Stimulated activated CD8-positive, alpha-beta memory T cell treated with anti-CD3 and anti-CD28 coated beads, Interleukin-12 subunit alpha, Interleukin-12 subunit beta, amount 100 ng/mL, for 24 hours (primary cell): Measurements from ENCODE around the gene FBXL13.
"Not testable (repeated sequence)": the region's sequence is repeated elsewhere in the genome, so short reads cannot be mapped to it uniquely, and the experiment has no call there.

Source experiments
- DNase-seq: peaks from one replicate; pipeline ENCODE4 v3.0.0-alpha.2; 2020; ENCODE audit errors: extremely low read depth

Gene FBXL13

DNA sequence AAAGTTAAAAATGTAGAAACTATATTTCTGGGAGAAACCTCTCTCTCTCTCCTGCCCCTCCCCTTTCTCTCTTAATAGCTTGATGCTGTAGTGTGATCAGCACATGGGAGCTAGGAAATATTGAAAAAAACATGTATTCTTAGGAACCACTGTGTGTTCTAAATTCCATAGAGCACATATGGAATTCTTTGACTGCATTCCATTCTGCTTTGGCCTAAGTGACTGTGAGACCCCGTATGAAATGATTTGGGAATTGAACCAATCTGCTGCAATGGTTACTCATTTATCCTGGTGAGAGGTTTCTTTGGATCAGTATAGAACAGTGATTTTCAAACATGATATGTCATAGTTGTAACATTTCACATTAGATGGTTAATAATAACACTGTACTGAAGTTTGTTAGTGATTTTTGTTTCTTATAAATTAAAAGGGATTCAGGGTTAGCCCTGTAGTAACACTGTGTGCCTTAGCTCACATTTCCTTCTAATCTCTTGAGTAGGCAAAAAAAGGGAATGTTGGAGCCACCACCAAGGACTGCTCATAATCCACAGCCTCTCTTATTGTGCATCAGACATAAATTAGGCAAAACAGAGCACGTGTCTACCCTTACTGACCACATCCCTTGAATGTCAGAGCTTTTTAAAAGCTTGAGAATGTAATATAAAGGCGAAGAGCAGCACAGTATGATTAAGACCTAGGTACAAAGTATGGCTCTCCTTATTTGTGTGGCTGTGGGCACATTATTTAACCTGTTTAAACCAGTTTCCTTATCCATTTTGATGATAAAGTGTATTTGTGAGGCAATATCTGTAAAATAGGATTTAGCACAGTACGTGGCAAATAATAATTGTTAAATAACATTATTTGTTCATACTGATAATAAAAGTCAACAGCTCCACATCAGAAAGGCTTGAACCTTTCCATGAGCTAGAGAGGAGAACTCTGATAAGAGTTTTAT lies 256.7 kb downstream of the FBXL13 start:
- no peak for DNase-seq

DNA sequence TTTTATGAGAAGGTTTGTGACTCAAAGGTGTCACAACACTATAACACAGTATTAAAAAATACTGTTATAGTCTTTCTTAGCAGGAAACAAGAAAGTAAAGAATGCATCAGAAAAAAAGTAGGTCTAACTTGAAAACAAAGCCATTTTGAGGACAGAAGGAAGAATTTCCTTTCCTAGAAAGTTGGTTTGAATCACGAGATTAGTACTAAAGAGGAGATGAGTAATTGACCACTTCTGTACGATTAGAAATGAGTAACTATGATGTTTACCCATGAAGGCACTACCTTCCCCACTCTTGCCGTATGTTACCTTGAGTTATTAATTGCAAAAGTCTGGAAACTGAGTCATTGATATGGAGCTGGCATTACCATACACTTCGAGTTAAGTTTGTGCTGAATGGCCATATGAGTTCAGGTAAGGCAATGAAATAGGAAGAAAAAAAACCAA lies 260.5 kb downstream of the FBXL13 start:
- DNase-seq = no peak

DNA sequence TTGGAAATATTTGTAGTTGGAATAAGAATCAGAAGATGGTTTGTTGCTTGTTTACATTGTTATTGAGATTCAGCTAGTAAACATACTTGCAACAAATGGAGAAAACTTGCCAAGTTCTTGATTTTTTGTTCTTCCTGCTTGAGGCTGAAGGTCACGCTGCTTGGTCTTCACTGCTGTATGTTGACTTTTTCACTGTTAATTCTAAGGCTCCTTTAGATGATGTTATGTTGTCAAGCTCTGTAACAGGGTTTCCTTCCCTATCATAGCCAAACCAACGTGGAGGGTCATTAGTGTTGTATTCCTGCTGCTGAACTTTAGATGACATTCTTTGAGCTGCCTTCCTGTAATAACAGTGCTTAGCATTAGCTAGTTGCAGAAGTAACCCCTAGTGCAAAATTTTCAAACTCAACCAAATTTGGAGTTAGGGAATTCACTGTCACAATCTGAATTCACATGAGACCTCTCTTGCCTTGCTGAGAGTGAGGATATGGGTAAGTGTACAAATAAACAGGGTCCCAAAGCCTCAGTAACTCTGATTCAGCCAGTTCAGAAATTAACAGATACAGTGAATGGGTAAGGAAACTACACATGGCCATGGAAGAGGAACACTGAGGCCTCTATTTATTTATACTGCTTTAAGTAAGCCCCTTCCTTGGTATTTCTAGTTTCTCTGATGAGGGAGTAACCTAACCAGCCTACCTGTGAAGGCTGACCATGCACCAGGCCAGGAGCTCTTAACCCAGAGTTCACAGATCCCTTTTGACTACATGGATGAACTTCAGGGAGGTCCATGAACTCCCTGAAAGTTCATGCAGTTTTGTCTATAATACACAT lies 261.2 kb downstream of the FBXL13 start:
- no peak for DNase-seq

DNA sequence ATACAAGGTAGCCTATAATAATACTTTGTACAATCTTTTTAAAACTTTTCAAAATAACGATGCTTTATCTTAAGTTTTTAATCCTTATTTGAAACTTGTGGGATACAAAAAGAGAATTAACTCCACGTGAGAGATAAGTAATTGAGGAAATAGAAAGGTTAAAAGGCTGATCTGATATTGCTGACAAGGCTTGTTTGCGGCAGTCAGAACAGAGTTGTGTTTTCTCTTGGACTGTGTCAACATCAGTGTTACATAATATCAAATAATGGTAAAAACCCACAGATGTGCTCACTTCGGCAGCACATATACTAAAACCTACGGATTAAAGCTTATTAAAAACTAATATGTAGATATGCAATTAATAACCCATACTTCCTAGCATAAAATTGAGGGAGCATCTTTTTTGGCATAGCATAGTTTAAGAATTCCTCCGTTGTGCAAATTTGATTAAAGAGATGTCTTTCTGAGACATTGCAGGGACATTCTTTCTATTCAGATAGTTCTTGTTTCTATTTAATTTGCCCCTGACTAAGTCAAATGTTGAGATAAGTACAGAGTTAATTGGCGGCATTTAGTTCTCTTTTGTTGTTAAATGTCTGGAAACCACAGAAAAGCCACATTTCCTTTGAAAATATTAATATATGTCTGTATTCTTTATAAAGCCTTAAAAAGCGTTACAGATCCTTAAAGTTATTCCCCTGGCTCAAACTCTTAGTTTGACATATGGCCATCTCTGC lies 262.5 kb downstream of the FBXL13 start:
- no peak for DNase-seq

DNA sequence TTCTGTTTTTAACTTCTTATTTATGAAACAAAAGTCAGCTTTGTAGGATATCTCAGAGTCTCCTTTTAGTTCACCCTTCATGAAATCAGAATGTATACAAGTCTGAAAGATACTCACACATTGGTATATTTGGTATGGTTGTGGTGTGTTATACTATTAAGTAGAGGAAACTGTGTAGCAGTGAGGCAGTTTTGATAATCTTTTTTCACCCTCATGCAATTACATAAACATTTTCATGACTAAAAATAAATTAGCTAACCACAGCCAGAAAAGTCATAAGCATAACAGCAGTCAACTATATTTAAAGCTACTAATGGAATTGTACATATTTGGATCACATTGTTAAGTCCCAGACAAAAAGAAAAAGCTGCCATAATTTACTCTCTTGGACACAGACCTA lies 263.7 kb downstream of the FBXL13 start:
- DNase-seq = no peak

DNA sequence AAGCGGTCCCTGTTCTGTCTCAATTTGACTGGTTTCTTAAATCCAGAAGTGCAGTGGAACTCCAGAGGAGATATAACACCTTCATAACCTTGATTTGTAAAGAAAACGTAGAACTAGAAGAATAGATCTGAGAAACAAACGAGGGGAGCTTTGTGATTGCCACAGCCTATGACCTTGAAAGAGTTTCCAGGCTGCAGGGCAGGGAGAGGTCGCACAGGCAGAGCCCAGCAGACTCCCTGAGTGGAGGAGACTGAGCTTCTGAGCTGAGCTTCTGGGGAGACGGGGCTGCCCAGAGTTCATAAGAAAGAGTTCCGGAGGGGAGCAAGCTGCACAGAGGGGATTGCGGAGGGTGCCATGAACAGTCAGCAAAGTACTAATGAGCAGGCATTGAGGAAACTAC lies 268.0 kb downstream of the FBXL13 start:
- DNase-seq = no peak

DNA sequence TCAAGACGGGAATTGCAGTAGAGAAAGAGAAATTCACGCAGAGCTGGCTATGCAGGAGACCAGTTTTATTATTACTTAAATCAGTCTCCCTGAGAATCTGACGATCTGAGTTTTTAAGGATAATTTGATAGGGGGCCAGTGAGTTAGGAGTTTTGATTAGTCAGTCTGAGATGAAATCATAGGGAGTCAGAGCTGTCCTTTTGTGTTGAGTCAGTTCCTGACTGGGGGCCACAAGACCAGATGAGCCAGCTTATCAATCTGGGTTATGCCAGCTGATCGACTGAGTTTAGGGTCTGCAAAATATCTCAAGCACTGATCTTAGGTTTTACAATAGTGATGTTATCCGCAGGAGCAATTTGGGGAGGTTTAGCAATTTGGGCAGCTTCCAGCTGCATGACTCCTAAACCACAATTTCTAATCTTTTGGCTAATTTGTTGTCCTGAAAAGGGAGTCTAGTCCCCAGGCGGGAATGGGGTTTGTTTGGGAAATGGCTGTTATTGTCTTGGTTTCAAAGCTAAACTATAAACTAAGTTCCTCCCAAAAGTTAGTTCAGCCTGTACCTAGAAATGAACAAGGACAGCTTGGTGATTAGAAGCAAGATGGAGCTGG lies 278.5 kb downstream of the FBXL13 start:
- DNase-seq = not testable (repeated sequence)

DNA sequence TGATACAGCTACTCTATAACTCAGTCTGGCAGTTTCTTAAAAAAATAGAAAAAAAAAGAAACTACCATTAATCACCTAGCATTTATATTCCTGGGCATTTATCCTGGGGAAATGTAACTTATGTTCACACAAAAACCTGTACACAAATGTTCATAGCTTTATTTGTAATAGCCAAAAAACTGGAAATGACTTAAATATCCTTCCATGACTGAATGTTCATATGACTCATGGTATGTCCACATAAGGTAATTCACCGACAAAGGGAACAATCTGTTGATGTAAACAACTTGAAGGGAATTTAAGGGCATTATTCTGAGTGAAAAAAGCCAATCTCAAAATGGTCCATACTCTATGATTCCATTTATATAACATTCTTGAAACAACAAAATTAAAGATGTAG lies 280.0 kb downstream of the FBXL13 start:
- not testable (repeated sequence) for DNase-seq

DNA sequence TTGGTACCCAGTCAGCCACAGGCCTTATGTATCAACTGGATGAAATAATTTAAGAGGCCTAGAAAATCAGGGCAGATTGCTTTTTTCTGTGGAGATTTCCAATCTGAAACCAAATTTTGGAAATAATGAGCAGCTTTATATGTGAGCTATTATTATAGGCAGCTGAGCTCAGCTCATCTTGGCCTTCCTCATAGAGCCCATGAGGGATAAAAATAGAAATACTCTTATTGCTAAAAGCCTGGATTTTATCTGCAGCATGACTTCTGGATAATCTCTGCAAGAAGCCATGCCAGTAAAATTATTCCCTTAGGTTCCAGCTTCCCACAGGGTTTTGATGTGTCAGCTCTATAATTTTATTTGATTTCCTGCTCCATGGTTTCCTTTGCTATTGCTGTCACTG lies 282.8 kb downstream of the FBXL13 start:
- DNase-seq = not testable (repeated sequence)

DNA sequence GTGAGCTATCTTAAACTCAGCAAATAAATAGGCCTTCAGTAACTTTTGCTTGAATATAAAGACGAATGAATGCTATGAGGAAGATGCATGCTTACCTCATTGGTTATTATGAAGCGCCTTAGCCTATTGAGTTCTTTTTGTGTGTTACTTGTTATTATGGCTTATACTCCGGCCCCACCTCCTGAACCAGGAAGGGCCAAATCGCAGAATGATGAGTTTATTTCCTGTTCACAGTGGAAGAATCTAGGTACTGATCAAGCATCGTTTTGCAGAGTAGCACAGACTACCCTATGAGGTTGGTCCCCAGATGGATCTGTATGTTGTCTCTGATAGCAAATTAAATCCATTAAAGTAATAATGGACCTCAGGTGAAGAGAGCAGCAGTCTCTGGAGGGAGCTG lies 283.2 kb downstream of the FBXL13 start:
- DNase-seq = not testable (repeated sequence)

DNA sequence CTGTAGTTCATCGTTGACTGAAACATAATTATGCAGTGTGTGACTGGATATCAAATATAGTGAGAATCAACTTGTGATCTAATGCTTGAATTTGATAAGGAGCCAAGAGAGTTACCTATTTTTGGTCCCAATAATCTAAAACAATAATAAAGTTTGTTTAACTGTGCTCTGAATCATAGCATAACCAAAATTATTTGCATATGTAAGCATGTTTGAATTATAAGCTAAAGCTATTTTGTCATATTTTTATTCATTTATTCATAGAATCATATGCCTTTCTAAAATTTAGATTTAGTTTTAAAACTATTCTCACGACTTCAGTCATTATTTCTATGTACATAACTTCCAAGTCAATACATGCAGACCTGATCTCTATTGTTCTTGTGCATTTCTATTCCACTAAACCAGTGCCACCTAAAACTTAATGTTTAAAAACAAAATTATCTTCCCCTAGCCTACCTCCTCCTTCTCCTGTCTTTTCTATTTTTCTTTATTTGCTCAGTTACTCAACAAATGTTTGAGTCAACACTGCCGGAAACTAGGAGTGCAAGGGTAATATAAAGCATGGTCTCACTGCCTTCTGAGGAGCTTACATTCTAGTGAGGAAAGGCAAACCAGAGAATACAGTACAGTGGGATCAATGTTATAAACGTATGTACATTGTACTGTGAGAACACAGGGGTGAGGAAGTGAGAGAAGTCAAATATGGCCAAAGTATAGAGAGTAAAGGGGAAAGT lies 284.1 kb downstream of the FBXL13 start:
- not testable (repeated sequence) for DNase-seq

DNA sequence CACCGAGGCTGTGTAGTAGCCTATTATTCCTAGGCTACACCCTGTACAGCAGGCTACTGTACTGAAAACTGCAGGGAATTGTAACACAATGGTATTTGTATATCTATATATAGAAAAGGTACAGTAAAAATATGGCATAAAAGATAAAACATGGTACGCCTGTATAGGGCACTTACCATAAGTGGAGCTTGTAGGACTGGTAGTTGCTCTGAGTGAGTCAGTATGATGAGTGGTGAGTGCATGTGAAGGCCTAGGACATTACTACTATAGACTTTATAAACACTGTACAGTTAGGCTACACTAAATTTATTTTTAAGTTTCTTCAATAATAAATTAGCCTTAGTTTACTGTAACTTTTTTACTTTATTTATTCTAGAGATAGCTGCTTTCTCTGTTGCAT lies 285.8 kb downstream of the FBXL13 start:
- not testable (repeated sequence) for DNase-seq

DNA sequence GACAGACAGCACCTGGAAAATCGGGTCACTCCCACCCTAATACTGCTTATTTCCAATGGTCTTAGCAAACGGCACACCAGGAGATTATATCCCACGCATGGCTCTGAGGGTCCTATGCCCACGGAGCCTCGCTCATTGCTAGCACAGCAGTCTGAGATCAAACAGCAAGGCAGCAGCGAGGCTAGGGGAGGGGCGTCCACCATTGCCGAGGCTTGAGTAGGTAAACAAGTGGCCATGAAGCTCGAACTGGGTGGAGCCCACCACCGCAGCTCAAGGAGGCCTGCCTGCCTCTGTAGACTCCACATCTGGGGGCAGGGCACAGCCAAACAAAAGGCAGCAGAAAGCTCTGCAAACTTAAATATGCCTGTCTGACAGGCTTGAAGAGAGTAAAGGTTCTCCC lies 293.7 kb downstream of the FBXL13 start:
- DNase-seq = not testable (repeated sequence)

DNA sequence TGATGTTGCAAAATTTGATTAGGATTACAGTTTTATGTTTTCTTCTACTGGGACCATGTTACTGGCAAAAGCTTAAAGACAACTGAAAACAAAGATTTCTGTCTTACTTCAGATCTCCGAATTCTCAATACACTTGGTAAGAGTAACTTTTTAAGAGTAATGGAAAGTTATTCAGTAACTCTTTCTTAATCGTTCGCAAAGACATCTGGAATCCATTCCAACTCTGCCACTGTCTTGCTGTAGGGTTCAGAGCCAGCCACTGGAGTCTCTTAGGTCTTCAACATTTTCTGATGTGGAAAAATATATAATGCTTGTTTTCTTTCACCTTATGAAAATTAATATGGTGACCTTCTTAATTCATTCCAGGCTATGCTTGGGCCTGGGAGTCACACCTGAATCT lies 295.9 kb downstream of the FBXL13 start:
- DNase-seq = not testable (repeated sequence)

DNA sequence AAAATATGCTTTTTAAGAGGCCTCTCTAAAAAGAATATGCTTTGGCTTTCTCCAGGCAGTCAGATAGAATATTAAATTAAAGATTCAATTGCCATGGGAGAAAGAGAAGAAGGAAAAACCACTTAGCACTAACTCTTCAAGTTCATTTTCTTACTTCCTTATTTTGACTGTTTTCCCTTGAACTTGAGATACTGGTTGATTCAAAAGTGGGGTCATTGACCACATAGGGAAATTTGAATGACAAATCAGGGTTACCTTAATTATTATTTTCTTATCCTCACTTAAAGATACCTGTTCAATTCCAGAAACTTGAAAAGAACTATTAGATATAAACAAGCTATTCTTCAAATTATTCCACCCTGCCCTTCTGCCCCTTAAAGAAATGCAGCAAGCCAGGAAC lies 298.4 kb downstream of the FBXL13 start:
- DNase-seq = not testable (repeated sequence)

DNA sequence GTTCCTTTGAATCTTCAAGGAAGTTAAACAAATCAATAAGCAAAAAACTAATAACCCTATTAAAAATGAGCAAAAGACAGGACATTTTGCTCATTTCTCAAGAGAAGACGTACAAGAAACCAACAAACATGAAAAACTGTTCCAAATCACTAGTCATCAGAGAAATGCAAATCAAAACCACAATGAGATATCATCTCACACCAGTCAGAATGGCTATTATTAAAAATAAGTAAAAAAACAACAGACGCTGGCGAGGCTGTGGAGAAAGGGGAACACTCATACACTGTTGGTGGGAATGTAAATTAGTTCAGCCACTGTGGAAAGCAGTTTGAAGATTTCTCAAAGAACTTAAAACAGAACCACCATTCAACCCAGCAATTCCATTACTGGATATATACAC lies 304.1 kb downstream of the FBXL13 start:
- not testable (repeated sequence) for DNase-seq

DNA sequence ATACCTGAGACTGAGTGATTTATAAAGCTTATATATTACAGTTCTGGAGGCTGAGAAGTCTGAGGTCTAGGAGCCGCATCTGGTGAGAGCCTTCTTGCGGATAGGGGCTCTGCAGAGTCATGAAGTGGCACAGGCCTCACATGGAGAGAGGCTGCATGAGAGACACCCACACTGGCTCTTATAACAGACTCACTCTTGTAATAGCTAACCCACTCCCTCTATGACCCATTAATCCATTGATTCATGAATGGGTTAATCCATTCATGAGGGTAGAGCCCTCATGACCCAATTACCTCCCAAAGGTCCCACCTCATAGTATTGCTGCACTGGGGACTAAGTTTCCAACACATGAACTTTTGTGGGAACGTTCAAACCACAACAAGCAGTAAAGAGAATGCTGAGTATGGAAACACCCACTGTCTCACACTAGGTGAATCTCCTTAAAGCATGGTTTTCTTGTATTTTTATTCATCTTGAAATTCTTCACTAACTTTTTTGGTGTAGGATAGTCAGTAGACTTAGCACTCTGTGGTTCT lies 304.9 kb downstream of the FBXL13 start:
- DNase-seq = not testable (repeated sequence)

DNA sequence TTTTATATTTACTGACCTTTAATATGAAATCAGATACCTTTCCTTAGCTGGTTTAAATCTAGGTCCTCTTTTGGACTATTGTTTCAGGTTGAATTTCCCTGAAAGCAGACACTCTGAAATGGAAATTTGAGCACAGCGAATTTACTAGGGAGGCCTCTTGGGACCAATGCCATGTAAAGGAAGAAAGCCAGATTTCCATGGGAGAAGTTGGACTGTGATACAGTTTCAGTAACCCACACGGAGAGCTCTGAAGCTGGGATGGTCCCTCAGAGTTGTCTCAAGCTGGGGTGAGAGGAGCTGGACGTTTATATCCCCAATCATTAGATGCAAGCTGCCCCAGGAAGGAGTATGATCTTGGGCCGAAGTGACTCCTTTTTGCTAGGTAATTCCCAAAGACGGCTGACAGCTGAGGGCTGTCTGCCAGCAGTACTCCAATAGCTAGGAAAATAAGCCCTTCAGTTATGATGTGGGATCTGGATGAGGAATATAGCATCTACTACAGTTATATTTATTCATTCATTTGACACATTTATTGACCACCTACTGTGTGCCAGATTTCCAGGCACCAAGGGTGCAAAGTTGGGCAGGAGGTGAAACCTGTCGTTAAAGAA lies 311.2 kb downstream of the FBXL13 start:
- not testable (repeated sequence) for DNase-seq
